ENCODE measurements around the gene SLC22A31.
A peak's percentile ranks its signal among the peaks of the same experiment; 100 is the strongest.
"Not testable (repeated sequence)": the region's sequence is repeated elsewhere in the genome, so short reads cannot be mapped to it uniquely, and the experiment has no call there.

The SLC22A31 gene

DNA sequence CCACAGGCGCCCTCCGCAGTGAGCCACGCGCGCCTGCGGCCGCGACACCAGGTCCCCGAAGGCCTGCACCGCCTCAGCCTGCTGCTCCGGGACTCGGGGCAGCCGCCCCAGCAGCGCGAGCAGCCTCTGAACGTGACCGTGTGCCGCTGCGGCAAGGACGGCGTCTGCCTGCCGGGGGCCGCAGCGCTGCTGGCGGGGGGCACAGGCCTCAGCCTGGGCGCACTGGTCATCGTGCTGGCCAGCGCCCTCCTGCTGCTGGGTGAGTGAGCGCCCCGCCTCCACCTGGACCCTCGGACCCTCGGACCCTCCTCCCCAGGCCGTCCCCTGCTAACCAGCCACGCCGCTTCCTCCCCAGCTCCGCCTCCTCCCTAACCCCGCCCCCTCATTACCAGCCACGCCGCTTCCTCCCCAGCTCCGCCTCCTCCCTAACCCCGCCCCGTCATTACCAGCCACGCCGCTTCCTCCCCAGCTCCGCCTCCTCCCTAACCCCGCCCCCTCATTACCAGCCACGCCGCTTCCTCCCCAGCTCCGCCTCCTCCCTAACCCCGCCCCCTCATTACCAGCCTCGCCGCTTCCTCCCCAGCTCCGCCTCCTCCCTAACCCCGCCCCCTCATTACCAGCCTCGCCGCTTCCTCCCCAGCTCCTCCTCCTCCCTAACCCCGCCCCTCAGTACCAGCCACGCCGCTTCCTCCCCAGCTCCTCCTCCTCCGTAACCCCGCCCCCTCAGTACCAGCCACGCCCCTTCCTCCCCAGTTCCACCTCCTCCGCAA lies 8.0 kb downstream of the SLC22A31 start:
- H3K36me3 Mint-ChIP-seq, H3K9me3 Mint-ChIP-seq, H3K4me1 Mint-ChIP-seq, H3K27ac Mint-ChIP-seq, H3K4me3 Mint-ChIP-seq, H3K27me3 Mint-ChIP-seq: not testable (repeated sequence)
- DNase-seq (ENCODE audit: low spot score in 2 of 2) (peak in 1 of 2 donors; percentile 61), ATAC-seq (ENCODE audit: low read depth) (peak; percentile 50)

DNA sequence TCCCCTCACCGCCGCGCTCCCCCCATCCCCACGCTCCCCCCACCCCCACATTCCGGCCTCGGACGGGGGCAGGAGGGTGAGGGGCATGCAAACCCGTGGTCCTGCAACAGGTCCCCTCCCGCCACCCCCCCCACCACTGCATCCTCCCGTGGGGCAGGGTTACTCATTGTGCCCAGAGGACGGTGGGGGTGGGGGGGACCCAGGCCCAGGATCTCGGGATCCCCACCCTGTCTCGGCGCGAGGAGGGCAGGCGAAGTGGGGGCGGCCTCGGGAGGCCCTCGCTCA lies 8.5 kb downstream of the SLC22A31 start:
- H3K27me3 Mint-ChIP-seq = no peaks in the 10 kb centered on the region
- H3K4me1 Mint-ChIP-seq = peaks cover 3% of the 10 kb centered on the region
- no peak overlapping the region for H3K27ac Mint-ChIP-seq
- no peaks in the 10 kb centered on the region for H3K9me3 Mint-ChIP-seq
- no peak for ATAC-seq (ENCODE audit: low read depth)
- no peaks in the 10 kb centered on the region for H3K36me3 Mint-ChIP-seq
- no peak overlapping the region for H3K4me3 Mint-ChIP-seq
- no peak for DNase-seq (ENCODE audit: low spot score in 2 of 2)

DNA sequence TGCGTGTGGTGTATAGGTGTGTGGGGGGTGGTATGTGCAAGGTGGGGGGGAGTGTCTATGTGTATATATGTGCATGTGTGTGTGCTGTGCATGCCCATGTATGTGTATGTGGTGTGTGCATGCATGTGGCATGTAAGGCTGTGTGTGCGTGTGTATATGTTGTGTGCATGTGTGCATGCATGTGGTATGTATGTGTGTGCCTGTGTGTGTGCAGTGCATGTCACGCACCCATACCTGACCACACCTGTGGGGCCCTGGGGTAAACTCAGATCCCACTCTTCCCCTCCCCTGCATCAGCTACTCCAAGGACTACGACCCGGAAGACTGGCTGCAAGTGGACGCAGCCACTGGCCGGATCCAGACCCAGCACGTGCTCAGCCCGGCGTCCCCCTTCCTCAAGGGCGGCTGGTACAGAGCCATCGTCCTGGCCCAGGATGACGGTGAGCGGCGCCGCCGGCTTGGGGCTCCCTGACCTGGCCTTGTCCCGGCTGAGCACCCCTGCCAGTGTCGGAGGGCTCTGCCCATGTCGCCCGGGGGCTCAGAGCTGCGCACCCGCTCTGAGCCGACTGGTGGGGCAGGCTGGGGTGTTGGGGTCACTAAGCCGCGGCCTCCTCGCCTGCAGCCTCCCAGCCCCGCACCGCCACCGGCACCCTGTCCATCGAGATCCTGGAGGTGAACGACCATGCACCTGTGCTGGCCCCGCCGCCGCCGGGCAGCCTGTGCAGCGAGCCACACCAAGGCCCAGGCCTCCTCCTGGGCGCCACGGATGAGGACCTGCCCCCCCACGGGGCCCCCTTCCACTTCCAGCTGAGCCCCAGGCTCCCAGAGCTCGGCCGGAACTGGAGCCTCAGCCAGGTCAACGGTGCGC lies 9.1 kb downstream of the SLC22A31 start:
- DNase-seq (ENCODE audit: low spot score in 2 of 2) (no peak), ATAC-seq (ENCODE audit: low read depth) (no peak)
- no peak overlapping the region for H3K27ac Mint-ChIP-seq
- H3K36me3 Mint-ChIP-seq = no peaks in the 10 kb centered on the region
- H3K4me1 Mint-ChIP-seq = peaks cover 3% of the 10 kb centered on the region
- H3K9me3 Mint-ChIP-seq = no peaks in the 10 kb centered on the region
- H3K4me3 Mint-ChIP-seq = peak overlapping the region; percentile 19
- H3K27me3 Mint-ChIP-seq = no peaks in the 10 kb centered on the region

DNA sequence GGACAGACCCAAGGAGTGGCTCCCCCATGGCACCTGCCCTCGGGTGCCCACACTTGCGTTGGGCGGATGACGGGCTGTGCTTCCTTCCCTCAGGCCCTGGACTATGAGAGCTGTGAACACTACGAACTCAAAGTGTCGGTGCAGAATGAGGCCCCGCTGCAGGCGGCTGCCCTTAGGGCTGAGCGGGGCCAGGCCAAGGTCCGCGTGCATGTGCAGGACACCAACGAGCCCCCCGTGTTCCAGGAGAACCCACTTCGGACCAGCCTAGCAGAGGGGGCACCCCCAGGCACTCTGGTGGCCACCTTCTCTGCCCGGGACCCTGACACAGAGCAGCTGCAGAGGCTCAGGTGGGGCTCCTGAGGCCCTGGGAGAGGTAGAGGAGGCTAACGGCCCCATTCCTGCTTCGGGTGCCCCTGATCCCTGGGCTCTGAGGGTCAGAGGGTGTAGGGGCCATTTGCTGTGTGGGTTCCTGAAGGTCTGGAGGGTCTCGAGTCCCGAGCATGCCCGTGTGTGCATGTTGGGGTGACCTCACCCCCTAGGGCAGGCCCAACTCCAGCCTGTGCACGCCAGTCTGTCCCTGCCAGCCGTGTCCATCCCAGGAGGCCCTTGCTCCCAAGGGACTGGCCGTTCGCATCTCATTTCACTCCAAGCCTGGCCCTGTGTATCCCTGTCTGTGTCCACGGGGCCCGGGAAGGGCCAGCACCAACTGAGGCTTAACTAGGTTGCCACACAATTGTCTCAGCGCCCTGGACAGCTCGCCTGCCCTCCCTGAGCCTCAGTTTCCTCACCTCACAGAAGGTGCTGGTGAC lies 10.0 kb downstream of the SLC22A31 start:
- peaks cover 3% of the 10 kb centered on the region for H3K4me1 Mint-ChIP-seq
- H3K4me3 Mint-ChIP-seq = no peak overlapping the region
- DNase-seq (ENCODE audit: low spot score in 2 of 2) = no peak
- no peak for ATAC-seq (ENCODE audit: low read depth)
- no peaks in the 10 kb centered on the region for H3K36me3 Mint-ChIP-seq
- no peaks in the 10 kb centered on the region for H3K9me3 Mint-ChIP-seq
- no peaks in the 10 kb centered on the region for H3K27me3 Mint-ChIP-seq
- no peak overlapping the region for H3K27ac Mint-ChIP-seq

DNA sequence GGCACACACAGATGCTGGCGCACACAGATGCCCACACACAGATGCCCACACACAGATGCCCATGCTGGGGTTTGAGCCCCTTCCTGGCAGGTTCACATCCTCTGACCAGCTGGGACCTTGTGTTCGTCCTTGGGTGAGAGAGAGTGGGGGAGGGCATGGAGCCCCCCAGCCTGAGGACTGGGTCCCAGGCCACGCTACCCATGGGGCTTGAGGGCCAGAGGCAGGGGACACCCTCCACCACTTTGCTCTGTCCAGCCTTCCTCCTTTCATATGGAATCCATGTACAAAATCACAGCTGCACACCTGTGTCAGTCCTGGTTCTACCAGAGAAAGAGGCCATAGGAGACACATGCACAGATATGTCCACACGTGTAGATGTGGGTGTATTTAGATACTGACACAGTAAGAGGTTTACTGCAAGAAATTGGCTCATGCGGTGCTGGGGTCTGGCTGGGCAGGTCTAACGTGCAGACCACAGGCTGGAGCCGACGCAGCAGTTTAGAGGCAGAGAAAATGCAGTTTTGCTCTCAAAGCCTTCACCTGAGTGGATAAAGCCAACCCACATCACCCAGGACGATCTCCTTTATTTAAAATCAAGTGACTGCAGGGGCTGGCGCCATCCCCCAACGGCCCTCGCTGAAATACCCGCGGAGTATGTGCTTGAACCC lies 10.8 kb downstream of the SLC22A31 start:
- Mint-ChIP-seq H3K27ac (no peak overlapping the region), H3K36me3 (no peaks in the 10 kb centered on the region), H3K4me3 (no peak overlapping the region), H3K4me1 (peaks cover 3% of the 10 kb centered on the region), H3K9me3 (no peaks in the 10 kb centered on the region), H3K27me3 (no peaks in the 10 kb centered on the region)
- no peak for DNase-seq (ENCODE audit: low spot score in 2 of 2)
- ATAC-seq (ENCODE audit: low read depth) = no peak

DNA sequence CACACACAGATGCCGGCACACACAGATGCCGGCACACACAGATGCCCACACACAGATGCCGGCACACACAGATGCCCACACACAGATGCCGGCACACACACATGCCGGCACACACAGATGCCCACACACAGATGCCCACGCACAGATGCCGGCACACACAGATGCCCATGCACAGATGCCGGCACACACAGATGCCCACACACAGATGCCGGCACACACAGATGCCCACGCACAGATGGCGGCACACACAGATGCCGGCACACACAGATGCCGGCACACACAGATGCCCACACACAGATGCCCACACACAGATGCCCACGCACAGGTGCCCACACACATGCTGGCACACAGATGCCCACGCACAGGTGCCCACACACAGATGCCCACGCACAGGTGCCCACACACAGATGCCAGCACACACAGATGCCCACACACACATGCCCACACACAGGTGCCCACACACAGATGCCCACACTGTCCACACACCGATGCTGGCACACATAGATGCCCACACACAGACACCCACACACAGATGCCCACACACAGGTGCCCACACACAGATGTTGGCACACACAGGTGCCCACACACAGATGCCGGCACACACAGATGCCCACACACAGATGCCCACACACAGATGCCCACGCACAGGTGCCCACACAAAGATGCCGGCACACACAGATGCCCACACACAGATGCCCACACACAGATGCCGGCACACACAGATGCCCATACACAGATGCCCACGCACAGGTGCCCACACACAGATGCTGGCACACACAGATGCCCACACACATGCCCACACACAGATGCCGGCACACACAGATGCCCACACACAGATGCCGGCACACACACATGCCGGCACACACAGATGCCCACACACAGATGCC lies 11.6 kb downstream of the SLC22A31 start:
- not testable (repeated sequence) for H3K27me3 Mint-ChIP-seq

DNA sequence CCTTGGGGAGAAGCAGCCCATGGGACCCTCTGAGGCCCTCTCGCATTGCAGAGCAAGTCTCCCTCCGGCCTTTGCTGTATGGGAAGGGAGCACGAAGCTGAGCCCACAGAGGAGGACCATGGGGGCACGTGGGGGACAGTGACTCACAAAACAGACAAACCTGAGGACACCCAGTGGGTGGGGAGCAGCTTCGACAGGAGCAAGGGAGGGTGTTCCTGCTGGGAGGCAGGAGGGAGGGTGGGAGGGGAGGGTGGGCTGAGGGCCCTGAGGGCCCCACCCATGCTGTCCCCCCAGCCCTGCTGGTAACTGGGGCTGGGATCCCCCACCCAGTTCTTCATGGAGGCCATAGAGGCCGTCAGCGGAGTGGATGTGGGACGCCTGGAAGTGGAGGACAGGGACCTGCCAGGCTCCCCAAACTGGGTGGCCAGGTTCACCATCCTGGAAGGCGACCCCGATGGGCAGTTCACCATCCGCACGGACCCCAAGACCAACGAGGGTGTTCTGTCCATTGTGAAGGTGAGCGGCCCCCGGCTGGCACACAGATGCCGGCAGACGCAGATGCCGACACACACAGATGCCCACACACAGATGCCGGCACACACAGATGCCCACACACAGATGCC lies 12.5 kb downstream of the SLC22A31 start:
- H3K27ac Mint-ChIP-seq = no peak overlapping the region
- H3K36me3 Mint-ChIP-seq = no peaks in the 10 kb centered on the region
- no peaks in the 10 kb centered on the region for H3K27me3 Mint-ChIP-seq
- DNase-seq (ENCODE audit: low spot score in 2 of 2) (no peak), ATAC-seq (ENCODE audit: low read depth) (no peak)
- no peak overlapping the region for H3K4me3 Mint-ChIP-seq
- no peaks in the 10 kb centered on the region for H3K9me3 Mint-ChIP-seq
- peaks cover 3% of the 10 kb centered on the region for H3K4me1 Mint-ChIP-seq

More for the DNA sequence above, 11.6 kb downstream of the SLC22A31 start:
- DNase-seq (ENCODE audit: low spot score in 2 of 2); ATAC-seq (ENCODE audit: low read depth); H3K27ac Mint-ChIP-seq; H3K4me3 Mint-ChIP-seq; H3K36me3 Mint-ChIP-seq; H3K4me1 Mint-ChIP-seq; H3K9me3 Mint-ChIP-seq: not testable (repeated sequence)

DNA sequence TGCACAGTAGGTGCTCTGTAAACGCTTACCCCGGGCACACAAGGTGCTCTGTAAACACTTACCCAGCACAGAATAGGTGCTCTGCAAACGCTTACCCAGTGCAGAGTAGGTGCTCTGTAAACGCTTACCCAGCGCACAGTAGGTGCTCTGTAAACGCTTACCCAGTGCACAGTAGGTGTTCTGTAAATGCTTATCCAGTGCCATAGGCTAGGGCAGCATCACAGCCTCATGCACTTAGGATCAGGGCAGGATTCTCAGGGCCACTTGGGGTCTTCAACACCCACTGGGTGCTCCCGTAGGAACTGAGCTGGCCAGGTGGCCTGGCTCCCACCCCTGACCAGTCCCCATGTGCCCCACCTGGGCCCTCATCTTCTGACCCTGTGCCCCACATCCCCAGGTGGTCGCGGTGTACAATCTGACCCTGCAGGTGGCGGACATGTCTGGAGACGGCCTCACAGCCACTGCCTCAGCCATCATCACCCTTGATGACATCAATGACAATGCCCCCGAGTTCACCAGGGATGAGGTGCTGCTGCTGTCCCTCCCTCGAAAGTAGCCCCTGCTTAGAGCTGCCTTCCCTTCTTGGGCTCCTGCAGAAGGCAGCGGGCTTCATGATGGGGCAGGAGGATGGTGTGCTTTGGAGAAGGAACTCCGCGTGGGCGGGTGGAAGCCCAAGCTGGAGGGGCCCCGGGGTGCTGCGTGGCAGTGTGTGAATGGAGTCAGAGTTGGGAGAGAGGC lies 13.1 kb downstream of the SLC22A31 start:
- ATAC-seq (ENCODE audit: low read depth) (peak; percentile 60), DNase-seq (ENCODE audit: low spot score in 2 of 2) (no peak)
- Mint-ChIP-seq H3K9me3 (no peaks in the 10 kb centered on the region), H3K4me1 (peaks cover 3% of the 10 kb centered on the region), H3K4me3 (no peak overlapping the region), H3K27ac (no peak overlapping the region), H3K27me3 (no peaks in the 10 kb centered on the region), H3K36me3 (no peaks in the 10 kb centered on the region)

DNA sequence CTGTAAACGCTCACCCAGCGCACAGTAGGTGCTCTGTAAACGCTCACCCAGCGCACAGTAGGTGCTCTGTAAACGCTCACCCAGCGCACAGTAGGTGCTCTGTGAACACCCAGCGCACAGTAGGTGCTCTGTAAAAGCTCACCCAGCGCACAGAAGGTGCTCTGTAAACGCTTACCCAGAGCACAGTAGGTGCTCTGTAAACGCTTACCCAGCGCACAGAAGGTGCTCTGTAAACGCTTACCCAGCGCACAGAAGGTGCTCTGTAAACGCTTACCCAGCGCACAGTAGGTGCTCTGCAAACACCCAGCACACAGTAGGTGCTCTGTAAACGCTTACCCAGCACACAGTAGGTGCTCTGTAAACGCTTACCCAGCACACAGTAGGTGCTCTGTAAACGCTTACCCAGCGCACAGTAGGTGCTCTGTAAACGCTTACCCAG lies 13.7 kb downstream of the SLC22A31 start:
- not testable (repeated sequence) for H3K36me3 Mint-ChIP-seq; ATAC-seq (ENCODE audit: low read depth); H3K9me3 Mint-ChIP-seq; H3K27me3 Mint-ChIP-seq; H3K4me1 Mint-ChIP-seq; H3K4me3 Mint-ChIP-seq; H3K27ac Mint-ChIP-seq; DNase-seq (ENCODE audit: low spot score in 2 of 2)

DNA sequence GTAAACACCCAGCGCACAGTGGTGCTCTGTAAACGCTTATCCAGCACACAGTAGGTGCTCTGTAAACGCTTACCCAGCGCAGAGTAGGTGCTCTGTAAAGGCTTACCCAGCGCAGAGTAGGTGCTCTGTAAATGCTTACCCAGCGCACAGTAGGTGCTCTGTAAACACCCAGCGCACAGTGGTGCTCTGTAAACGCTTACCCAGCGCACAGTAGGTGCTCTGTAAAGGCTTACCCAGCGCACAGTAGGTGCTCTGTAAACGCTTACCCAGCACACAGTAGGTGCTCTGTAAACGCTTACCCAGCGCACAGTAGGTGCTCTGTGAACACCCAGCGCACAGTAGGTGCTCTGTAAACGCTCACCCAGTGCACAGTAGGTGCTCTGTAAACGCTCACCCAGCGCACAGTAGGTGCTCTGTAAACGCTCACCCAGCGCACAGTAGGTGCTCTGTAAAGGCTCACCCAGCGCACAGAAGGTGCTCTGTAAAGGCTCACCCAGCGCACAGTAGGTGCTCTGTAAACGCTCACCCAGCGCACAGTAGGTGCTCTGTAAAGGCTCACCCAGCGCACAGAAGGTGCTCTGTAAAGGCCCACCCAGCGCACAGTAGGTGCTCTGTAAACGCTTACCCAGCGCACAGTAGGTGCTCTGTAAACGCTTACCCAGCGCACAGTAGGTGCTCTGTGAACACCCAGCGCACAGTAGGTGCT lies 14.3 kb downstream of the SLC22A31 start:
- not testable (repeated sequence) for H3K36me3 Mint-ChIP-seq; H3K4me3 Mint-ChIP-seq; H3K9me3 Mint-ChIP-seq; H3K4me1 Mint-ChIP-seq; H3K27me3 Mint-ChIP-seq; ATAC-seq (ENCODE audit: low read depth); DNase-seq (ENCODE audit: low spot score in 2 of 2); H3K27ac Mint-ChIP-seq

DNA sequence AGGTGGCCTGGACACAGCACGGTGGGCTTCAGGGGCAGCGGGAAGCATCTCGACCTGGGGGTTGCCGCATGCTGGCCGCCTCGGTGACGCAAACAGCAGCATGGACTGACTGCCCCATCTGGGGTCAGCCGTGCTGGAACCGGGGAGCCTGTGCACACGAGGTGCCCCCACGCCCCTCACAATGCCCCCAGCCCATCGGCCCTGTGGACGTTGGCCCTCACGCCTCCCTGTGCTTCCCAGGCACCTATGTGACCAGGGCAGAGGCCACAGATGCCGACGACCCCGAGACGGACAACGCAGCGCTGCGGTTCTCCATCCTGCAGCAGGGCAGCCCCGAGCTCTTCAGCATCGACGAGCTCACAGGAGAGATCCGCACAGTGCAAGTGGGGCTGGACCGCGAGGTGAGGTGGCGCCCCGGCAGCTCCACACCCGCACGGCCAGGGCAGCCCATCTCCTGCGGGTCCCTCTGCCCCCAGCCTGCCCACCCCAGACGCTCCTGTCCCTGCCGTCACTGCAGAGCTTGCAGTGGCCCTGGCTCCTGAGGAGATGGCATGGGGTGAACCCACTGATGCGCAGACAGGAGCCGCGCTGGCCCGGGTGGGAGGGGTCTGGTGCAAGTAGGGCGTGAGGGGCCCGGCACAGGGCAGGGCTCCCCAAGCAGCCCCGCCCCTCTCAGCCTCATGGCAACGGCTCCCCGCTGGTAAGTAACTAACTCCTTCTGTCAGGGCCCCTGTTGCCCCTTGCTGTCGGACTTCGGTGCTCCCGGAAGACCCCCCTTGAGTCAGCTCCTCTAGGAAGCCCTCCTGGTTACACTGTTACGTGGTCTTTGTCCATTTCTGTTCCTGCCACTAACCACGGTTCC lies 15.2 kb downstream of the SLC22A31 start:
- Mint-ChIP-seq H3K27ac (no peak overlapping the region), H3K27me3 (peaks cover 2% of the 10 kb centered on the region), H3K36me3 (no peaks in the 10 kb centered on the region), H3K9me3 (no peaks in the 10 kb centered on the region), H3K4me3 (no peak overlapping the region), H3K4me1 (no peaks in the 10 kb centered on the region)
- peak; percentile 65 for ATAC-seq (ENCODE audit: low read depth)
- no peak for DNase-seq (ENCODE audit: low spot score in 2 of 2)

All from memory B cell (primary cell).